Fibroblast of lung (primary cell): ENCODE results near the gene FTSJ1. TPM values are rescaled to one million over a fixed set of nuclear protein-coding genes. Genes with fewer than 3 reads are reported as not detected.

Source experiments
- DNase-seq, 2 donors: peaks; one replicate each; pipeline versions ENCODE4 v3.0.0 to v3.0.0-alpha.2; 2010; ENCODE audit warnings: low read depth in 2 of 2
- H2AFZ ChIP-seq: 2 replicates; pipeline ENCODE4 v1.5.1; 2012; ENCODE audit warnings: low read length, control low read depth, inconsistent platforms
- H3K27ac ChIP-seq: 2 replicates; pipeline ENCODE4 v1.5.1; 2011; ENCODE audit warnings: low read length, control low read depth; ENCODE audit not compliant: insufficient read depth
- H3K27me3 ChIP-seq: 2 replicates; pipeline ENCODE4 v1.5.1; 2011; ENCODE audit warnings: mild to moderate bottlenecking, low read length; ENCODE audit not compliant: control insufficient read depth, insufficient read depth
- H3K36me3 ChIP-seq: 2 replicates; pipeline ENCODE4 v1.5.1; 2011; ENCODE audit warnings: low read length; ENCODE audit not compliant: control insufficient read depth, insufficient read depth
- H3K4me1 ChIP-seq: 2 replicates; pipeline ENCODE4 v1.5.1; 2011; ENCODE audit warnings: low read length; ENCODE audit not compliant: control insufficient read depth, insufficient read depth; ENCODE audit errors: extremely low read depth
- H3K4me2 ChIP-seq: 2 replicates; pipeline ENCODE4 v1.5.1; 2011; ENCODE audit warnings: low read length, control low read depth; ENCODE audit not compliant: insufficient read depth; ENCODE audit errors: extremely low read depth
- H3K4me3 ChIP-seq, 4 experiments: fragments of 200-600 bp in 1 of 4; sonication (generic) in 1 of 4; replicated peaks in 1 of 4; 2 replicates each; pipeline ENCODE4 v1.5.1; 2011 to 2016; ENCODE audit warnings: low read length in 4 of 4, low read depth in 3 of 4, mild to moderate bottlenecking in 3 of 4, control low read depth in 2 of 4, inconsistent platforms in 1 of 4, mixed read lengths in 1 of 4; ENCODE audit not compliant: insufficient read depth in 1 of 4; ENCODE audit errors: control extremely low read depth in 1 of 4
- H3K79me2 ChIP-seq: 2 replicates; pipeline ENCODE4 v1.5.1; 2012; ENCODE audit warnings: mild to moderate bottlenecking, low read length, inconsistent platforms; ENCODE audit not compliant: control insufficient read depth, insufficient read depth
- H3K9ac ChIP-seq: 2 replicates; pipeline ENCODE4 v1.5.1; 2011; ENCODE audit warnings: mild to moderate bottlenecking, low read length, control low read depth; ENCODE audit not compliant: insufficient read depth
- H3K9me3 ChIP-seq: 2 replicates; pipeline ENCODE4 v1.5.1; 2012; ENCODE audit warnings: low read depth, low read length; ENCODE audit not compliant: control insufficient read depth, insufficient read depth
- H4K20me1 ChIP-seq: 2 replicates; pipeline ENCODE4 v1.5.1; 2011; ENCODE audit warnings: low read length; ENCODE audit not compliant: control insufficient read depth, insufficient read depth; ENCODE audit errors: extremely low read depth
- EZH2 ChIP-seq: IDR thresholded peaks from 2 replicates; pipeline ENCODE4 v1.5.1; 2012; ENCODE audit warnings: low read length, control low read depth, mild to moderate bottlenecking; ENCODE audit errors: missing control alignments
- polyA plus RNA-seq, 2 donors: library from polyadenylated mRNA; depleted of rRNA in 1 of 2; stranded (reverse) in 1 of 2; unstranded in 1 of 2; fragments of >200 nt; gene quantifications; 2 replicates each; pipeline ENCODE4 v1.2.1, GENCODE V29; 2011 to 2012; ENCODE audit warnings: missing spikeins in 1 of 2
- total RNA-seq: library from RNA; depleted of rRNA; stranded (reverse); fragments of >200 nt; gene quantifications from 2 replicates; pipeline ENCODE4 v1.2.1, GENCODE V29; 2014
- TF ChIP-seq, protein P1 (sequence below), 2 donors: IDR thresholded peaks in 1 of 2; conservative IDR thresholded peaks in 1 of 2; 1 replicate in 1 of 2; 2 replicates in 1 of 2; pipeline ENCODE4 v1.5.1; 2011 to 2012; ENCODE audit warnings: low read length in 2 of 2, control low read depth in 1 of 2, inconsistent platforms in 1 of 2, low read depth in 1 of 2, mild to moderate bottlenecking in 1 of 2

Gene FTSJ1
- total and polyA plus RNA-seq, 2 donors (not counting 1 experiment from before 2014, with no cell fraction given), result 29.4 to 30.2 TPM

DNA sequence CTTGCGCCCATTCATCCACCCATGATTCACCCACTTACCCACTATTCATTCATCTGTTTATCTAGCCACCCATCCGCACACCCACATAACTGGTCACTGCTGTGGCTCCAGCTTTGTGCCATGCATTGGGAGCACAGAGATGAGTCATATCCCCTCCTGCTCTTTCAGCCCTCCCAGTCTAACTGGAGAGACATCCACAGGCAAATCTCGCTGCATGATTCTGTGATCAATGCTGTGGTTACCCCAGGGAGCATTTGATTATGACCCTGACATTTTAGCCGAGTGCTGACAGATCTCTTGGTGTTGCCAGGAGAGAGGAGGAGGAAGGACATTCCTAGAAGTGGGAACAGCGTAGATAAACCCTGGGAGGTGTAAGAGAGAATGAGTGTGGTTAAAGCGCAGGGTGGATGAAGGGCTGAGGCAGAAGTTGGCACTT, 22.4 kb downstream of the FTSJ1 start:
- H3K4me3 ChIP-seq, result no peak overlapping the region
- peak; percentile 39 to 90 for DNase-seq
- no peak overlapping the region for H3K9ac ChIP-seq
- no peaks in the 10 kb centered on the region for H3K27me3 ChIP-seq
- H2AFZ ChIP-seq, result no peak overlapping the region
- no peaks in the 10 kb centered on the region for H3K79me2 ChIP-seq
- peaks cover 2% of the 10 kb centered on the region for H3K4me1 ChIP-seq
- no peak overlapping the region for H3K27ac ChIP-seq
- H3K9me3 ChIP-seq, result no peaks in the 10 kb centered on the region
- H3K36me3 ChIP-seq, result no peaks in the 10 kb centered on the region
- no peak overlapping the region for H3K4me2 ChIP-seq
- H4K20me1 ChIP-seq, result no peaks in the 10 kb centered on the region
- TF ChIP-seq, protein P1, sequence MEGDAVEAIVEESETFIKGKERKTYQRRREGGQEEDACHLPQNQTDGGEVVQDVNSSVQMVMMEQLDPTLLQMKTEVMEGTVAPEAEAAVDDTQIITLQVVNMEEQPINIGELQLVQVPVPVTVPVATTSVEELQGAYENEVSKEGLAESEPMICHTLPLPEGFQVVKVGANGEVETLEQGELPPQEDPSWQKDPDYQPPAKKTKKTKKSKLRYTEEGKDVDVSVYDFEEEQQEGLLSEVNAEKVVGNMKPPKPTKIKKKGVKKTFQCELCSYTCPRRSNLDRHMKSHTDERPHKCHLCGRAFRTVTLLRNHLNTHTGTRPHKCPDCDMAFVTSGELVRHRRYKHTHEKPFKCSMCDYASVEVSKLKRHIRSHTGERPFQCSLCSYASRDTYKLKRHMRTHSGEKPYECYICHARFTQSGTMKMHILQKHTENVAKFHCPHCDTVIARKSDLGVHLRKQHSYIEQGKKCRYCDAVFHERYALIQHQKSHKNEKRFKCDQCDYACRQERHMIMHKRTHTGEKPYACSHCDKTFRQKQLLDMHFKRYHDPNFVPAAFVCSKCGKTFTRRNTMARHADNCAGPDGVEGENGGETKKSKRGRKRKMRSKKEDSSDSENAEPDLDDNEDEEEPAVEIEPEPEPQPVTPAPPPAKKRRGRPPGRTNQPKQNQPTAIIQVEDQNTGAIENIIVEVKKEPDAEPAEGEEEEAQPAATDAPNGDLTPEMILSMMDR (conservative IDR thresholded peaks at IDR 0.05 in 1 of 2, IDR thresholded peaks at IDR 0.05 in 1 of 2; ENCODE audit: low read depth in 1 of 2, low read length in 2 of 2), result no peak
- no peak for TF ChIP-seq EZH2

DNA sequence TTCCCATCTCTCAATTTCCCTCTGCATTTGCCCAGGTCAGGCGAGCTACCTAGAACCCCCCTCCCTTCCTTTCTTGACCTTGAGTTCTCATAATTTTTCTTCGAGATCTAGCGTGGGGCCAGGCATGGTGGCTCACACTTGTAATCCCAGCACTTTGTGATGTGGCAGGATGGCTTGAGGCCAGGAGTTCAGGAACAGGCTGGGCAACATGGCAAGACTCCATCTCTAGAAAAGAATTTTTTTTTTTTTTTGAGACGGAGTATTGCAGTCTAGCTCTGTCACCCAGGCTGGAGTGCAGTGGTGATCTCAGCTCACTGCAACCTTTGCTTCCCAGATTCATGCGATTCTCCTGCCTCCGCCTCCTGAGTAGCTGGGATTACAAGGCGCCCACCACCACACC, 28.3 kb downstream of the FTSJ1 start:
- H3K9me3 ChIP-seq, result no peaks in the 10 kb centered on the region
- no peak overlapping the region for H3K27ac ChIP-seq
- H3K4me2 ChIP-seq, result no peak overlapping the region
- no peak overlapping the region for H2AFZ ChIP-seq
- no peaks in the 10 kb centered on the region for H3K4me1 ChIP-seq
- H3K36me3 ChIP-seq, result no peaks in the 10 kb centered on the region
- H4K20me1 ChIP-seq, result no peaks in the 10 kb centered on the region
- H3K27me3 ChIP-seq, result no peaks in the 10 kb centered on the region
- no peak overlapping the region for H3K9ac ChIP-seq
- no peaks in the 10 kb centered on the region for H3K79me2 ChIP-seq
- DNase-seq, result no peak
- no peak overlapping the region for H3K4me3 ChIP-seq
- no peak for TF ChIP-seq EZH2
- TF ChIP-seq, protein P1 (conservative IDR thresholded peaks at IDR 0.05 in 1 of 2, IDR thresholded peaks at IDR 0.05 in 1 of 2; ENCODE audit: low read depth in 1 of 2, low read length in 2 of 2), result no peak

DNA sequence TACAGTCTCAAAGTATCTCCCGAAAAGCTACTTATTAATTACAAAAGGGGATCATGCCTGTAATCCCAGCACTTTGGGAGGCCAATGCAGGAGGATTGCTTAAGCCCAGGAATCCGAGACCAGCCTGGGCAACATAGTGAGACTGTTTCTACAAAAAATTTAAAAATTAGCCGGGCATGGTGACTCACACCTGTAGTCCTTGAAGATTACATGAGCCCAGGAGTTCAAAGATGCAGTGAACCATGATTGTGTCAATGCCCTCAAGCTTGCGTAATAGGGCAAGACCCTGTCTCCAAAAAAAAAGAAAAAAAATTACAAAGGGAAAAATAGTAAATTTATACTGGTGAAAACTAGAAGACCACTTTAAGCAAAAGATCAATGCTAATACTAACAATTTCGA, 29.5 kb downstream of the FTSJ1 start:
- Histone ChIP-seq H3K27ac (no peak overlapping the region), H3K4me3 (no peak overlapping the region), H3K9me3 (no peaks in the 10 kb centered on the region), H3K4me1 (no peaks in the 10 kb centered on the region), H4K20me1 (no peaks in the 10 kb centered on the region), H3K4me2 (no peak overlapping the region), H2AFZ (no peak overlapping the region), H3K9ac (no peak overlapping the region), H3K27me3 (no peaks in the 10 kb centered on the region), H3K36me3 (no peaks in the 10 kb centered on the region), H3K79me2 (no peaks in the 10 kb centered on the region)
- DNase-seq, result no peak
- no peak for TF ChIP-seq EZH2
- TF ChIP-seq, protein P1 (conservative IDR thresholded peaks at IDR 0.05 in 1 of 2, IDR thresholded peaks at IDR 0.05 in 1 of 2; ENCODE audit: low read depth in 1 of 2, low read length in 2 of 2), result no peak
